ENCODE measurements around the gene CENPX. TPM values are rescaled to one million over a fixed set of nuclear protein-coding genes. Genes with fewer than 3 reads are reported as not detected.

The CENPX gene
- total and polyA plus RNA-seq, 2 of the 13 experiments (the other 11 are each of a cell fraction or from before 2014, with no cell fraction given), result 92.7 to 170 TPM

- 0 out of 2 replicates have a peak, but pooled peaks have one; percentile 78 for TF ChIP-seq ZBTB20 (CRISPR knock-in tag; IDR thresholded peaks at IDR 0.05; ENCODE audit: borderline replicate concordance, low read depth)
- TF ChIP-seq ATF4 (CRISPR knock-in tag; IDR thresholded peaks at IDR 0.05), result peak in 1 of 2 experiments; percentile 72; a peak in 2 of 4 replicates
- TF ChIP-seq CERS6 (CRISPR knock-in tag; IDR thresholded peaks at IDR 0.05), result peak; percentile 83; the same call in 1 of the 2 replicates
- TF ChIP-seq, protein P1, sequence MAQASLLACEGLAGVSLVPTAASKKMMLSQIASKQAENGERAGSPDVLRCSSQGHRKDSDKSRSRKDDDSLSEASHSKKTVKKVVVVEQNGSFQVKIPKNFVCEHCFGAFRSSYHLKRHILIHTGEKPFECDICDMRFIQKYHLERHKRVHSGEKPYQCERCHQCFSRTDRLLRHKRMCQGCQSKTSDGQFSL (CRISPR knock-in tag; IDR thresholded peaks at IDR 0.05), result no peak; the same call in 1 of the 2 replicates
- TF ChIP-seq ZNF629 (CRISPR knock-in tag; conservative IDR thresholded peaks at IDR 0.05), result peak; percentile 40
- no peak for TF ChIP-seq ZNF850 (CRISPR knock-in tag; conservative IDR thresholded peaks at IDR 0.05)
- TF ChIP-seq ZFP36L1 (CRISPR knock-in tag; IDR thresholded peaks at IDR 0.05), result peak; percentile 94; the same call in 1 of the 2 replicates
- no peak for TF ChIP-seq ZNF652 (CRISPR knock-in tag; IDR thresholded peaks at IDR 0.05; ENCODE audit: borderline replicate concordance, low read depth)
- TF ChIP-seq MXD4 (CRISPR knock-in tag; IDR thresholded peaks at IDR 0.05), result peak; percentile 78
- no peak for TF ChIP-seq KIAA2018 (CRISPR knock-in tag; IDR thresholded peaks at IDR 0.05; ENCODE audit: borderline replicate concordance)
- TF ChIP-seq ZNF343 (CRISPR knock-in tag; IDR thresholded peaks at IDR 0.05), result no peak
- TF ChIP-seq ZNF441 (CRISPR knock-in tag; IDR thresholded peaks at IDR 0.05; ENCODE audit: borderline replicate concordance), result peak; percentile 77; the same call in 1 of the 2 replicates
- peak; percentile 88 for TF ChIP-seq BHLHE40 (IDR thresholded peaks at IDR 0.05; ENCODE audit: low read length)
- TF ChIP-seq ATAD3A (CRISPR knock-in tag; IDR thresholded peaks at IDR 0.05), result no peak
- peak; percentile 88 for TF ChIP-seq RXRA (CRISPR knock-in tag; IDR thresholded peaks at IDR 0.05)
- TF ChIP-seq, protein P2, sequence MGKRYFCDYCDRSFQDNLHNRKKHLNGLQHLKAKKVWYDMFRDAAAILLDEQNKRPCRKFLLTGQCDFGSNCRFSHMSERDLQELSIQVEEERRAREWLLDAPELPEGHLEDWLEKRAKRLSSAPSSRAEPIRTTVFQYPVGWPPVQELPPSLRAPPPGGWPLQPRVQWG (CRISPR knock-in tag; IDR thresholded peaks at IDR 0.05; ENCODE audit: borderline replicate concordance, low read depth), result no peak
Measured at GRCh38 chr17:82003411-82004381, 19.0 kb downstream of the CENPX start (continued).

Measured in HepG2 (cell line).